K562 (cell line): ENCODE results near the gene SCNN1B. TPM values are rescaled to one million over a fixed set of nuclear protein-coding genes. Genes with fewer than 3 reads are reported as not detected.

Source experiments
- ATAC-seq: fragments of 200-7000 bp; cut with Tn5 transposase; 3 replicates; pipeline ENCODE4 v1.9.1; 2020; ENCODE audit warnings: moderate library complexity
- Bru-seq: library from RNA; stranded (reverse); fragments of 400-500 nt; gene quantifications from one replicate; lab custom pipeline; 2021; lab: Mats Ljungman, UMichigan
- BruChase-seq, 2 experiments: library from RNA; stranded (reverse); fragments of 400-500 nt; gene quantifications; one replicate each; lab custom pipeline; 2021; lab: Mats Ljungman, UMichigan
- BruUV-seq: library from RNA; stranded (reverse); fragments of 400-500 nt; replicated peaks from 2 replicates; lab custom pipeline; 2021; lab: Mats Ljungman, UMichigan
- CTCF ChIA-PET: fragments of 300-600 bp; formaldehyde crosslinking; extraction: SDS; loops from one replicate; lab custom pipeline; 2021; ENCODE audit warnings: low intra/inter-chr PET ratio; lab: Yijun Ruan, JAX
- POLR2A ChIA-PET: fragments of 300-600, 350-650 bp; sonication (Branson Sonifier 250); formaldehyde crosslinking; extraction: SDS; loops from one replicate; lab custom pipeline; 2021; ENCODE audit warnings: antibody characterized with exemption, inconsistent platforms; lab: Yijun Ruan, JAX
- DNase-seq, 4 experiments: peaks; one replicate each; pipeline versions ENCODE4 v3.0.0 to v3.0.0-alpha.2; 2011 to 2018; ENCODE audit warnings: low spot score in 3 of 4, mixed read lengths in 3 of 4; ENCODE audit errors: extremely low read depth in 1 of 4
- FAIRE-seq: peaks from 2 replicates; lab custom pipeline; 2011; peaks lifted over from hg19 to GRCh38; lab: Jason Lieb, UNC
- H2AFZ ChIP-seq: 2 replicates; pipeline ENCODE4 v1.6.0; 2011; ENCODE audit warnings: low read depth, low read length, control low read depth, inconsistent platforms
- H3K27ac ChIP-seq: fragments of 200-600 bp; 3 replicates; pipeline ENCODE4 v1.8.0; 2011; ENCODE audit warnings: low read depth, mild to moderate bottlenecking, control low read depth, inconsistent platforms, low read length, moderate library complexity, mixed read lengths; ENCODE audit errors: extremely low read depth
- H3K27me3 ChIP-seq, 2 experiments: fragments of 300-600 bp in 1 of 2; 2 replicates in 1 of 2; 3 replicates in 1 of 2; pipeline versions ENCODE4 v1.6.0 to v1.8.0; 2011; ENCODE audit warnings: inconsistent platforms in 2 of 2, low read length in 2 of 2, mild to moderate bottlenecking in 1 of 2, mixed read lengths in 1 of 2, moderate library complexity in 1 of 2; ENCODE audit not compliant: control insufficient read depth in 2 of 2, insufficient read depth in 2 of 2
- H3K36me3 ChIP-seq: fragments of 300-600 bp; 3 replicates; pipeline ENCODE4 v1.8.0; 2011; ENCODE audit warnings: mild to moderate bottlenecking, low read length, inconsistent platforms; ENCODE audit not compliant: control insufficient read depth, insufficient read depth
- H3K4me1 ChIP-seq, 2 experiments: fragments of 200-600 bp in 1 of 2; replicated peaks in 1 of 2; 2 replicates in 1 of 2; 3 replicates in 1 of 2; pipeline versions ENCODE4 v1.5.1 to v1.8.0; 2011; ENCODE audit warnings: inconsistent platforms in 2 of 2, low read length in 2 of 2, mild to moderate bottlenecking in 1 of 2, mixed read lengths in 1 of 2, moderate library complexity in 1 of 2; ENCODE audit not compliant: control insufficient read depth in 2 of 2, insufficient read depth in 2 of 2
- H3K4me2 ChIP-seq: 2 replicates; pipeline ENCODE4 v1.6.1; 2011; ENCODE audit warnings: low read length, control low read depth, inconsistent platforms, mixed read lengths; ENCODE audit not compliant: insufficient read depth
- H3K4me3 ChIP-seq: fragments of 200-600 bp; sonication (generic), shearing (Covaris generic); 2 replicates; pipeline ENCODE4 v1.5.1; 2016; ENCODE audit warnings: control low read depth, inconsistent platforms
- H3K79me2 ChIP-seq: fragments of 200-600 bp; 3 replicates; pipeline ENCODE4 v1.8.0; 2011; ENCODE audit warnings: low read length, inconsistent platforms; ENCODE audit not compliant: control insufficient read depth, insufficient read depth
- H3K9ac ChIP-seq, 2 experiments: 2 replicates each; pipeline versions ENCODE4 v1.6.0 to v1.6.1; 2011; ENCODE audit warnings: low read depth in 2 of 2, low read length in 2 of 2, control low read depth in 1 of 2, inconsistent platforms in 1 of 2, mild to moderate bottlenecking in 1 of 2, mixed read lengths in 1 of 2; ENCODE audit not compliant: insufficient read depth in 1 of 2
- H3K9me1 ChIP-seq: one replicate; pipeline ENCODE4 v1.6.0; 2011; ENCODE audit warnings: inconsistent platforms, mild to moderate bottlenecking, low read length, moderate library complexity; ENCODE audit not compliant: control insufficient read depth, insufficient read depth
- H3K9me3 ChIP-seq: replicated peaks from 2 replicates; pipeline ENCODE4 v1.5.1; 2011; ENCODE audit warnings: low read depth, low read length, inconsistent platforms; ENCODE audit not compliant: control insufficient read depth, insufficient read depth
- H4K20me1 ChIP-seq: replicated peaks from 2 replicates; pipeline ENCODE4 v1.6.1; 2011; ENCODE audit warnings: low read length, inconsistent platforms, mixed read lengths; ENCODE audit not compliant: control insufficient read depth, insufficient read depth
- RBM25 ChIP-seq: fragments of 200-400 bp; formaldehyde crosslinking; IDR thresholded peaks from 2 replicates; pipeline ENCODE4 v1.6.1; 2018; ENCODE audit warnings: low read length, low read depth, moderate library complexity; ENCODE audit not compliant: severe bottlenecking
- ZFX ChIP-seq: sonication (generic); formaldehyde crosslinking; IDR thresholded peaks from 2 replicates; pipeline ENCODE4 v1.8.0; 2022; ENCODE audit warnings: mild to moderate bottlenecking, missing genetic modification reagents, moderate library complexity
- WGBS: fragments of 100-300 bp; shearing (Covaris generic); methylation state at CpG from one replicate; pipeline ENCODE4 v1.1.6; 2016; ENCODE audit warnings: low coverage, mixed read lengths; ENCODE audit not compliant: insufficient coverage; ENCODE audit errors: missing lambda C conversion rate; 5-methylcytosine and 5-hydroxymethylcytosine counted together
- in situ Hi-C: fragments of 300-500 bp; cut with MboI; formaldehyde crosslinking; loops from 4 replicates; pipeline ENCODE4 v1.15.0; 2018; ENCODE audit warnings: inconsistent platforms, mixed read lengths
- intact Hi-C: fragments of 100-400 bp; cut with micrococcal nuclease; formaldehyde crosslinking; loops from 2 replicates; pipeline ENCODE4 v1.14.2; 2022
- long read RNA-seq, 3 experiments: library from polyadenylated mRNA in 2 of 3; library from RNA in 1 of 3; unstranded in 2 of 3; stranded (forward) in 1 of 3; transcript quantifications; one replicate each; pipeline ENCODE4 v2.0.0, GENCODE V29; 2019 to 2022
- polyA minus RNA-seq, 3 experiments: library from RNA; depleted of rRNA, polyadenylated mRNA; stranded (reverse); fragments of >200 nt; gene quantifications; 2 replicates each; pipeline ENCODE4 v1.2.3, GENCODE V29; 2011
- polyA plus RNA-seq, 8 experiments: library from polyadenylated mRNA; depleted of rRNA in 4 of 8; stranded (reverse) in 5 of 8; unstranded in 3 of 8; fragments of >200 nt; fragmentation: Nextera tagmentation in 2 of 8; fragmentation: Illumina TruSeq in 1 of 8; extraction: Ambion mirVana in 2 of 8; extraction: Trizol in 1 of 8; gene quantifications; 2 replicates each; pipeline versions ENCODE4 v1.2.1 to v1.2.3, GENCODE V29; 2011 to 2014; ENCODE audit warnings: inconsistent platforms in 1 of 8, missing spikeins in 1 of 8
- total RNA-seq, 7 experiments: library from RNA; depleted of rRNA in 6 of 7; stranded (reverse); fragments of >200 nt in 6 of 7; fragmentation: Illumina TruSeq in 2 of 7; extraction: Trizol in 2 of 7; gene quantifications; 2 replicates each; pipeline versions ENCODE4 v1.2.1 to v1.2.3, GENCODE V29; 2011 to 2021; ENCODE audit warnings: low replicate concordance in 1 of 7

SCNN1B gene
- total RNA-seq (2011; cell fraction: chromatin; rRNA removed; ENCODE audit: low replicate concordance) = not detected in 2 replicates
- not detected in 2 replicates for total RNA-seq (2011; cell fraction: nucleolus; rRNA removed)
- total RNA-seq (2011; cell fraction: nucleoplasm; rRNA removed) = not detected in 2 replicates
- not detected in 2 replicates for total RNA-seq (2014; rRNA removed)
- not detected in 2 replicates for total RNA-seq (2014; rRNA removed; fragmentation: Illumina TruSeq; extraction: Trizol)
- not detected in 2 replicates for total RNA-seq (2015; rRNA removed; fragmentation: Illumina TruSeq; extraction: Trizol)
- total RNA-seq (2021) = not detected in 2 replicates
- polyA plus RNA-seq (2011; rRNA removed) = not detected in 2 replicates
- not detected in 2 replicates for polyA plus RNA-seq (2011; cell fraction: cytosol; rRNA removed)
- polyA plus RNA-seq (2011; cell fraction: nucleus; rRNA removed) = not detected in 2 replicates
- polyA plus RNA-seq (2012) = not detected in 2 replicates
- not detected in 2 replicates for polyA plus RNA-seq (2014; fragmentation: Illumina TruSeq; extraction: Trizol)
- not detected for polyA plus RNA-seq (2014; fragmentation: Nextera tagmentation; extraction: Ambion mirVana)
- not detected in 2 replicates for polyA plus RNA-seq (2014; rRNA removed)
- polyA minus RNA-seq (2011; rRNA and poly(A)+ RNA removed) = not detected in 2 replicates
- polyA minus RNA-seq (2011; cell fraction: cytosol; rRNA and poly(A)+ RNA removed) = not detected in 2 replicates
- polyA minus RNA-seq (2011; cell fraction: nucleus; rRNA and poly(A)+ RNA removed) = not detected in 2 replicates
- Bru-seq, nascent RNA = not detected
- percentile 1 among the genes with signal in this experiment for BruChase-seq, experiment 1, labeled RNA remaining after a 2-hour chase
- BruChase-seq, experiment 2, labeled RNA remaining after a 6-hour chase = percentile 1 among the genes with signal in this experiment
- long read RNA-seq, experiment 1 = 0 reads
- long read RNA-seq, experiment 2 = 0 reads
- long read RNA-seq, experiment 3 = 0 reads

DNA sequence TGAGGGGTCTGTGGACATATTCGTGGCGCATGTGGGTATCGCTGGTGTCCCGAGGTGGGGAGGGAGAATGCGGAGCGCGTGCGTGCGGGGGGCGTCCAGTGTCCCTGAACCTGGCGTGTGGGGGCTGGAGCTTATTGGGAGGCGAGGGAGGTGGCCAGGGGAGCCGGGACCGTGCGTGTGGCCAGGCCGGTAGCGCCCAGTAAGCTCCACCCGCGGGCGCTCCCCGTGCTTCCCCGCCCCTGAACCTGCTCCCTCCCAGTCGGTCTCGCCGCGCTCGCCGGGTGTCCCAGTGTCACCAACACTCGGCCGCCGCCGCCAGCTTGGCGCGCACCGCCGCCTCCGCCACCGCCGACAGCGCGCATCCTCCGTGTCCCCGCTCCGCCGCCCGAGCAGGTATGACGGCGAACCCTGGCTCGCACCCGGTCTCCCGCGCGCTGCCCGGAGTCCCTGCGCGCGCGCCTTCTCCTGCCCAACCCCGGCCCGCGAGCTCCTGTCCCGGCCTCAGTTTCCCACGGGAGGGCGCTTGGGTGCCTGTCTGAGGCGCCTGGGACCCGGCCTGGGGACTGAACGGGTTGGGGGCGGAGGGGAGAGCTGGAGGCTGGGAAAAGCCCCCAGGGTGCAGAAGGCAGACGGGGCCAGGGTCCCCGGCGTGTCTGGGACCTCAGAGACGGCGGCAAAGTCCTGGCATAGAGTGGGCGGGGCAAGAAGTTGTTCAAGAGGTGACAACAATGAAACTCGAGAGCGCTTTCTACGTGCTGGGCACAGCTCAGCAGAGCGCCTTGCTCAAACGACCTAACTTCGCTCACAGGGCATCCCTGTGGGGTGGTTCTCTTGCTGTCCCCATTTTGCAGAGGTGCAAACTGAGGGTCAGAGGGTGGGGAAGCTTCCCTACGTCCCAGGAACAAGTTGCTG lies at the start of gene SCNN1B:
SCNN1B (plus strand) TSS at position 258 of the 912 bp plus-strand sequence. CDS start 46,298 bp downstream, outside the sequence.
- Histone ChIP-seq H3K9me1 (no peaks in the 10 kb centered on the region), H3K27ac (no peak within 1 kb of the TSS), H3K9me3 (no peaks in the 10 kb centered on the region)
- no peak for DNase-seq
- TF ChIP-seq ZFX (CRISPR knock-in tag) (no peak), RBM25 (peak; percentile 32)
- TF ChIP-seq, all 486 proteins: peak for 1
- CTCF ChIA-PET = no interaction called here
- Histone ChIP-seq H3K9ac (no peak within 1 kb of the TSS), H4K20me1 (peaks cover 4% of the 10 kb centered on the region; the same call in 1 of the 2 replicates), H3K79me2 (no peaks in the 10 kb centered on the region), H3K4me1 (peaks cover 0 to 7% of the 10 kb centered on the region in 2 experiments; a peak in 2 of 5 replicates), H2AFZ (no peak within 1 kb of the TSS), H3K36me3 (no peaks in the 10 kb centered on the region), H3K4me3 (no peak within 1 kb of the TSS), H3K4me2 (no peak within 1 kb of the TSS), H3K27me3 (peaks cover 5 to 28% of the 10 kb centered on the region in 2 experiments; a peak in 3 of 5 replicates)
- 17% methylated on average over 69 of the region's 81 CpGs for WGBS
- BruUV-seq = no TSS peak
- intact Hi-C loops = no loop called here
- ATAC-seq (no peak), FAIRE-seq (no peak)
- in situ Hi-C loops = no loop called here
- POLR2A ChIA-PET = no interaction called here
